ENCODE measurements around the gene NSD2.

The NSD2 gene

DNA sequence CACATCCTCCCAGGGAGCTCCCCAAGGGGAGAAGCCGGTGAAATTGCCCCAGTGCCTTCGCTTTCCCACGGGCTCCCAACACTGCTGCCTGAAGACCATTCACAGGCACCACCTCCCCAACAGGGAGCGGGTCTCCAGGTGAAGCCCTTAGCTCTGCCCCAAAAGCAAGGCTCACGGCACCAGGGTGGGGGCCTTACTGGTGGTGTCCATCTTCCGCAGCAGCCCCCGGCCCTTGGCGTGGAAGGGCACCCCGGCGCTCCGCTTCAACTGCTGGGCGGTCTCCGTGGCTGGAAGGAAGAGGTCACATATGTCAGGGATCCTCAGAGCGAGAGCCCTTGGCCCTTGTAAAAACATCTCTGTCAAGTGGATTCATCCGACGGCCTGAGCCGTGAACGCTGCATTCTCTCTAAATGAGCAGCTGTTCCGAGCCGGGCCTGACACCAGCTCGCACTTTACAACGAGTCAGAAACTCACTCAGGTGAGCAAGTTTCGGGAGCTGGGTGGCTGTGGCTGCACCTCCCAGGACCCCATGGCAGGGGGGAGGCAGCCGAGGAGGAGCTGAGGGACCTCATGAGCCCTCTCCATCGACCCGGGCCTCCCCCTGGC lies 116.6 kb downstream of the NSD2 start:
- peaks cover 4 to 90% (median 61%) of the 10 kb centered on the region in 4 experiments for H3K36me3 ChIP-seq (ENCODE audit: control insufficient read depth in 4 of 4, insufficient read depth in 4 of 4, low read length in 3 of 4)
- 97% methylated on average over 21 of the region's 26 CpGs for WGBS (ENCODE audit: insufficient coverage)
- no peaks in the 10 kb centered on the region for H3K27me3 ChIP-seq (replicated peaks in 2 of 5; ENCODE audit: control insufficient read depth in 4 of 5, insufficient read depth in 5 of 5, low read length in 4 of 5)
- H3K4me3 ChIP-seq (ENCODE audit: control insufficient read depth in 1 of 7, extremely low read depth in 1 of 7, insufficient read depth in 4 of 7, low read depth in 2 of 7, low read length in 6 of 7): no peak overlapping the region
- ChIA-PET POLR2A (no interaction called here), CTCF (no interaction called here)
- no peak for DNase-seq
- no peak overlapping the region for H3K27ac ChIP-seq (ENCODE audit: insufficient read depth in 1 of 2, low read depth in 1 of 2, low read length in 2 of 2, poor library complexity in 1 of 2, severe bottlenecking in 2 of 2)
- H3K4me1 ChIP-seq (ENCODE audit: control extremely low read depth in 1 of 4, control insufficient read depth in 4 of 4, insufficient read depth in 4 of 4, low read length in 3 of 4): no peaks in the 10 kb centered on the region
- no peaks in the 10 kb centered on the region for H3K9me3 ChIP-seq (ENCODE audit: control extremely low read depth in 1 of 5, control insufficient read depth in 4 of 5, insufficient read depth in 2 of 5, low read depth in 1 of 5, low read length in 4 of 5)

DNA sequence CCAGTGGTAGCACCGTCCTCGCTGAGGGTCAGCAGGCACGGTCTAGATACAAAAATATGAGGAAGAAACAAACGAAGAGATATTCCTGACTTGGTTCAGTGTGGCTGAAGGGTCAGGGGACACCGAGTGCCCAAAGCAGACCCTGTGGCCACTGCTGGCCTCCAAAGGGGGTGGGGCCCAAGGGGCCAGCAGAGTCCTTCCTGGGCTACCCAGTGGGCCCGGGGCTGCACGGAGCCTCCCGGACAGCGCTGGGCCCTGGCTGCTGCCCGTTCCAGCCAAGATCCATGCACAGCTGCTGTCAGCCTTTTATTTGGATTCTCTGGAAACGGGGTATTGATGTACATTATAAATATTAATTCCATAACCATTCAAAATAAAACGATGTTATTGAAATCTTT lies 117.1 kb downstream of the NSD2 start:
- WGBS (ENCODE audit: insufficient coverage): 95% methylated on average over 6 of the region's 12 CpGs
- POLR2A ChIA-PET: no interaction called here
- no peak for DNase-seq
- CTCF ChIA-PET: no interaction called here
- H3K9me3 ChIP-seq (ENCODE audit: control extremely low read depth in 1 of 5, control insufficient read depth in 4 of 5, insufficient read depth in 2 of 5, low read depth in 1 of 5, low read length in 4 of 5): no peaks in the 10 kb centered on the region
- no peaks in the 10 kb centered on the region for H3K4me1 ChIP-seq (ENCODE audit: control extremely low read depth in 1 of 4, control insufficient read depth in 4 of 4, insufficient read depth in 4 of 4, low read length in 3 of 4)
- H3K36me3 ChIP-seq (ENCODE audit: control insufficient read depth in 4 of 4, insufficient read depth in 4 of 4, low read length in 3 of 4): peaks cover 4 to 85% (median 56%) of the 10 kb centered on the region in 4 experiments
- no peak overlapping the region for H3K4me3 ChIP-seq (ENCODE audit: control insufficient read depth in 1 of 7, extremely low read depth in 1 of 7, insufficient read depth in 4 of 7, low read depth in 2 of 7, low read length in 6 of 7)
- no peaks in the 10 kb centered on the region for H3K27me3 ChIP-seq (replicated peaks in 2 of 5; ENCODE audit: control insufficient read depth in 4 of 5, insufficient read depth in 5 of 5, low read length in 4 of 5)
- H3K27ac ChIP-seq (ENCODE audit: insufficient read depth in 1 of 2, low read depth in 1 of 2, low read length in 2 of 2, poor library complexity in 1 of 2, severe bottlenecking in 2 of 2): no peak overlapping the region

DNA sequence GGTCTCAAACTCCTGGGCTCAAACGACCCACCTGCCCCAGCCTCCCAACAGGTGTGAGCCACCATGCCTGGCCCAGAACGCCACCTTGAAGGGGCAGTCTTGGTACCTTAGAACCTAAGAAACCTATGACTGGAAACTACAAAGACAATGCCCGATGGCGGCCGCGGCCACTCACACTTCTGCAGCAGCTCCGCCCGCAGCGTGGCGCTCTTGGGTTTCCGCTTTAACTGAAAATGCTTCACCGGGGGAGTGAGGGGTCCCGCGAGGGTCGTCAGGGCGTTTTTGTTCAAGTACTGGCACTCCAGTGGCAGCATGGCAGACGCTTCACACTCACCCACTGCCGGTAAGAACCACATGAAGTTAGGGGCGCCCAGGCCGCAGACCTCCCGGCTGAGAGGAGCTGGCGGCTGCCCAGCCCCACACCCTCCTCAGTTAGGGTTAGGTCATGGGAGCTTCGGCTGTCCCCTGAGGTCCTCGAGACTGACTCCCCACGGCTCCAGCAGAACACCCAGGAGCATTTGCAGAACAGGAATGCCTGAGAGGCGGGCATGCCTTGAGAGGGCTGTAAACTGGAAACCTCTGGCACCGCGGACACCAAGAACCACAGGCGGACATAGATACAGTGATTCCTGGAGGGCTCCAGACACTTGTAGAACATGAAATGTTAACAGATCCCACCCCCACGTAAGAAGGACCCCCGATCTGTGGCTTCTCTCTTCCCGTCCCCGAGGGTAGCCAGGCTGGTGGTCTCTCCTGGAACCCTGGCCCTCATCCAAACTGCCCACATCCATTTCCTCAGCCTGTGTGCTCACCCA lies 118.5 kb downstream of the NSD2 start:
- CTCF ChIA-PET: no interaction called here
- H3K27me3 ChIP-seq (replicated peaks in 2 of 5; ENCODE audit: control insufficient read depth in 4 of 5, insufficient read depth in 5 of 5, low read length in 4 of 5): no peaks in the 10 kb centered on the region
- H3K36me3 ChIP-seq (ENCODE audit: control insufficient read depth in 4 of 4, insufficient read depth in 4 of 4, low read length in 3 of 4): peaks cover 2 to 71% (median 47%) of the 10 kb centered on the region in 4 experiments
- no peak overlapping the region for H3K4me3 ChIP-seq (ENCODE audit: control insufficient read depth in 1 of 7, extremely low read depth in 1 of 7, insufficient read depth in 4 of 7, low read depth in 2 of 7, low read length in 6 of 7)
- POLR2A ChIA-PET: no interaction called here
- H3K9me3 ChIP-seq (ENCODE audit: control extremely low read depth in 1 of 5, control insufficient read depth in 4 of 5, insufficient read depth in 2 of 5, low read depth in 1 of 5, low read length in 4 of 5): no peaks in the 10 kb centered on the region
- no peaks in the 10 kb centered on the region for H3K4me1 ChIP-seq (ENCODE audit: control extremely low read depth in 1 of 4, control insufficient read depth in 4 of 4, insufficient read depth in 4 of 4, low read length in 3 of 4)
- H3K27ac ChIP-seq (ENCODE audit: insufficient read depth in 1 of 2, low read depth in 1 of 2, low read length in 2 of 2, poor library complexity in 1 of 2, severe bottlenecking in 2 of 2): no peak overlapping the region
- WGBS (ENCODE audit: insufficient coverage): 97% methylated on average over 33 of the region's 33 CpGs
- DNase-seq: no peak

DNA sequence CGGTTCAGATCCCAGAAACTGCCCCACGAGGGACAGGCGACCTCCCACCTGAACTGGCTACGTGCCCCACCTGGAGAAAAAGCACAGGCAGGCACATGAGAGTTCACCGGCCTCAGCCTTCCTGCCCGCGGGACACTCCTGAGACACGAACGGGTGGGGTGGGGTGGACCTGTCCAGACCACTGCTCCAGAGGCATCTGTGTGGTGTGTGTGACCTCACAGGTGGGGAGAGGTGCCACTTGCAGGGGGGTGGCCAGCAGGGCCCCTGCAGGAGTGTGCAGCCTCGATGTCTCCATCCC lies 119.1 kb downstream of the NSD2 start:
- ChIA-PET POLR2A (no interaction called here), CTCF (no interaction called here)
- H3K27ac ChIP-seq (ENCODE audit: insufficient read depth in 1 of 2, low read depth in 1 of 2, low read length in 2 of 2, poor library complexity in 1 of 2, severe bottlenecking in 2 of 2): no peak overlapping the region
- H3K4me1 ChIP-seq (ENCODE audit: control extremely low read depth in 1 of 4, control insufficient read depth in 4 of 4, insufficient read depth in 4 of 4, low read length in 3 of 4): no peaks in the 10 kb centered on the region
- no peaks in the 10 kb centered on the region for H3K27me3 ChIP-seq (replicated peaks in 2 of 5; ENCODE audit: control insufficient read depth in 4 of 5, insufficient read depth in 5 of 5, low read length in 4 of 5)
- H3K36me3 ChIP-seq (ENCODE audit: control insufficient read depth in 4 of 4, insufficient read depth in 4 of 4, low read length in 3 of 4): peaks cover 2 to 69% (median 47%) of the 10 kb centered on the region in 4 experiments
- no peak for DNase-seq
- no peak overlapping the region for H3K4me3 ChIP-seq (ENCODE audit: control insufficient read depth in 1 of 7, extremely low read depth in 1 of 7, insufficient read depth in 4 of 7, low read depth in 2 of 7, low read length in 6 of 7)
- WGBS (ENCODE audit: insufficient coverage): 93% methylated on average over 10 of the region's 10 CpGs
- H3K9me3 ChIP-seq (ENCODE audit: control extremely low read depth in 1 of 5, control insufficient read depth in 4 of 5, insufficient read depth in 2 of 5, low read depth in 1 of 5, low read length in 4 of 5): no peaks in the 10 kb centered on the region

DNA sequence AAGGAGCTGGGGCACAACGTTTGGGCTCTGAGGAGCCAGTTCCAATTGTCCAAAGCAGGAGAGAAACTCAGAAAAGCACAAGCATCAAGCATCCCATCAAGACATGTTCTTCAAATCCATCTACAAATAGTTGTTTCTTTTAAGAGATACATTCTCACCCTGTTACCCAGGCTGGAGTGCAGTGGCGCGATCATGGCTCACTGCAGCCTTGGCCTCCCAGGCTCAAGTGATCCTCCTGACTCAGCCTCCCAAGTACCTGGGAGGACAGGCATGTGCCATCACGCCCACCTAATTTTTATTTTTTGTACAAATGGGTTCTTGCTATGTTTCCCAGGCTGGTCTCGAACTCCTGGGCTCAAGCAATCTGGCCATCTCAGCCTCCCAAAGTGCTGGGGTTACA lies 119.5 kb downstream of the NSD2 start:
- peaks cover 4 to 65% (median 46%) of the 10 kb centered on the region in 4 experiments for H3K36me3 ChIP-seq (ENCODE audit: control insufficient read depth in 4 of 4, insufficient read depth in 4 of 4, low read length in 3 of 4)
- DNase-seq: no peak
- 100% methylated on average over 3 of the region's 5 CpGs for WGBS (ENCODE audit: insufficient coverage)
- H3K9me3 ChIP-seq (ENCODE audit: control extremely low read depth in 1 of 5, control insufficient read depth in 4 of 5, insufficient read depth in 2 of 5, low read depth in 1 of 5, low read length in 4 of 5): no peaks in the 10 kb centered on the region
- CTCF ChIA-PET: no interaction called here
- no peaks in the 10 kb centered on the region for H3K27me3 ChIP-seq (replicated peaks in 2 of 5; ENCODE audit: control insufficient read depth in 4 of 5, insufficient read depth in 5 of 5, low read length in 4 of 5)
- H3K27ac ChIP-seq (ENCODE audit: insufficient read depth in 1 of 2, low read depth in 1 of 2, low read length in 2 of 2, poor library complexity in 1 of 2, severe bottlenecking in 2 of 2): no peak overlapping the region
- H3K4me3 ChIP-seq (ENCODE audit: control insufficient read depth in 1 of 7, extremely low read depth in 1 of 7, insufficient read depth in 4 of 7, low read depth in 2 of 7, low read length in 6 of 7): no peak overlapping the region
- no peaks in the 10 kb centered on the region for H3K4me1 ChIP-seq (ENCODE audit: control extremely low read depth in 1 of 4, control insufficient read depth in 4 of 4, insufficient read depth in 4 of 4, low read length in 3 of 4)
- POLR2A ChIA-PET: no interaction called here

DNA sequence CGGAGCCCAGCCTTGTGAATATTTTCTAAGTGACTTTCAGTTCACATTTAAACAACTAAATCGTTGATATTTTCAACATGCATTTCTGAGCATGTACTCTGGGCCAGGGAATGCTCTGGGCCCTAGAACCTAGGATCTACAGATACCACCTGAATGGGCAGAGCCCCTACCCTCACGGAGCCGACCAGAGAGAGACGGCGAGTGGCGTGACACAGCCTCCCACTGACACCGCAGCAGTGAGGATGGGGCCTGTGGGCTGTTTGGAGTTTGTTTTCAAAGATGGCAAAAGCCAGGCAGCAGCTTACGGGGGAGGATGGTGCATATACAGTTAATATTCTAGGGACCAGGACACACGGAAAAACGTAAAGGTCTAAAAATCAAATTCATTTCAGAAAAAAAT lies 119.9 kb downstream of the NSD2 start:
- ChIA-PET CTCF (no interaction called here), POLR2A (no interaction called here)
- no peak for DNase-seq
- Histone ChIP-seq H3K4me3 (ENCODE audit: control insufficient read depth in 1 of 7, extremely low read depth in 1 of 7, insufficient read depth in 4 of 7, low read depth in 2 of 7, low read length in 6 of 7) (no peak overlapping the region), H3K36me3 (ENCODE audit: control insufficient read depth in 4 of 4, insufficient read depth in 4 of 4, low read length in 3 of 4) (peaks cover 4 to 61% (median 44%) of the 10 kb centered on the region in 4 experiments), H3K27me3 (replicated peaks in 2 of 5; ENCODE audit: control insufficient read depth in 4 of 5, insufficient read depth in 5 of 5, low read length in 4 of 5) (no peaks in the 10 kb centered on the region), H3K4me1 (ENCODE audit: control extremely low read depth in 1 of 4, control insufficient read depth in 4 of 4, insufficient read depth in 4 of 4, low read length in 3 of 4) (no peaks in the 10 kb centered on the region), H3K27ac (ENCODE audit: insufficient read depth in 1 of 2, low read depth in 1 of 2, low read length in 2 of 2, poor library complexity in 1 of 2, severe bottlenecking in 2 of 2) (no peak overlapping the region), H3K9me3 (ENCODE audit: control extremely low read depth in 1 of 5, control insufficient read depth in 4 of 5, insufficient read depth in 2 of 5, low read depth in 1 of 5, low read length in 4 of 5) (peaks cover 0 to 3% (median under 1%) of the 10 kb centered on the region in 5 experiments)
- WGBS (ENCODE audit: insufficient coverage): 93% methylated on average over 8 of the region's 11 CpGs

DNA sequence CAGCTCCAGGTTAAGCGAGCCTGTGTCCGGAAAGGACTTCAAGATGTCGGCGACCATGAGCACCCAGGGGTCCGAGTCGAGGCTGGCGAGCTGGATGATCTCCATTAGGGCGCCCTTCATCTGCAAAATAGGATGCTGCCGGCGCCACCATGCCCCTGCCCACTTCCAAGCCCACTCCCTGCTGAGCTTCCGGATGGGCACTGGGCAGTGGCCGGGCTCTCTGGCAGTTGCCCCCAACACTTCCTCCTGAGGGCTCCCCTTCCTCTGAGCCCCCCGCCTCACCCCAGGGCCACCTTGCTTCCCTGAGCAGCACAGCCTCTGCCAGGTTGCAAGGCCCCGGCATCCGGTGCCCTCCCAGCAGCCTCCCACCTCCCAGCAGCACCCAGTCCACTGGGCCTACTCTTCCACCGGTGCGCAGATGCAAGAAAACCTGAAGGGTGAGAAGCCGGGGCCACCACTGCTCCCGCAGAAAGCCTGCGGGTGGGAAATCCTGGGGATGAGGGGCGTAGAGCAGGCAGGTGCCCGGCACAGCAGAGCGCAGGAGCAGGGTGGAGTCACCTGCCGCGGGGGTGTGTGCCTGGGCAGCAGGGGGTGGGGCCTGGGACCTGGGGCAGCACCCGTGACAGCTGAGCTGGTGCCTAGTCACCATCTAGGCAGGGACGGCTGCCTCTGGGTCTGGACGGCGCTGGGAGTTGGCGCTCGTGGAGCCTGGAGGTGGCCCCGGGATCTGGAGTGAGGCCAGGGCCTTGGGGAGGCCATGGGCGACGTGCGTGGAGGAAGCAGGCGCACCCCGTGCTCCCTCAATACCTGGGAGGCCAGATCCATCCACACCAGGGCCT lies 120.6 kb downstream of the NSD2 start:
- peaks cover 7 to 61% (median 39%) of the 10 kb centered on the region in 4 experiments for H3K36me3 ChIP-seq (ENCODE audit: control insufficient read depth in 4 of 4, insufficient read depth in 4 of 4, low read length in 3 of 4)

More for the DNA sequence above, 120.6 kb downstream of the NSD2 start:
- no peak for DNase-seq
- POLR2A ChIA-PET: no interaction called here
- CTCF ChIA-PET: no interaction called here
- Histone ChIP-seq H3K9me3 (ENCODE audit: control extremely low read depth in 1 of 5, control insufficient read depth in 4 of 5, insufficient read depth in 2 of 5, low read depth in 1 of 5, low read length in 4 of 5) (peaks cover 0 to 11% (median 4%) of the 10 kb centered on the region in 5 experiments), H3K4me3 (ENCODE audit: control insufficient read depth in 1 of 7, extremely low read depth in 1 of 7, insufficient read depth in 4 of 7, low read depth in 2 of 7, low read length in 6 of 7) (no peak overlapping the region), H3K27ac (ENCODE audit: insufficient read depth in 1 of 2, low read depth in 1 of 2, low read length in 2 of 2, poor library complexity in 1 of 2, severe bottlenecking in 2 of 2) (no peak overlapping the region), H3K4me1 (ENCODE audit: control extremely low read depth in 1 of 4, control insufficient read depth in 4 of 4, insufficient read depth in 4 of 4, low read length in 3 of 4) (no peaks in the 10 kb centered on the region), H3K27me3 (replicated peaks in 2 of 5; ENCODE audit: control insufficient read depth in 4 of 5, insufficient read depth in 5 of 5, low read length in 4 of 5) (no peaks in the 10 kb centered on the region)
- 97% methylated on average over 32 of the region's 37 CpGs for WGBS (ENCODE audit: insufficient coverage)
